GM18526 (cell line): ENCODE results near the gene CDKN2B-AS1.

Experiments used
- POLR2A ChIP-seq: IDR thresholded peaks from 3 replicates; pipeline ENCODE4 v1.6.1; 2011; ENCODE audit not compliant: insufficient read length; ENCODE audit errors: extremely low read depth

CDKN2B-AS1 gene

GRCh38 chr9:22010866-22011625 is 16.5 kb downstream of the CDKN2B-AS1 start:
- TF ChIP-seq POLR2A = no peak

GRCh38 chr9:22022396-22022795 is 27.8 kb downstream of the CDKN2B-AS1 start:
- TF ChIP-seq POLR2A = no peak

- TF ChIP-seq POLR2A = no peak
Observed at GRCh38 chr9:22026696-22027095, 32.1 kb downstream of the CDKN2B-AS1 start.

GRCh38 chr9:22028394-22028793 is 33.8 kb downstream of the CDKN2B-AS1 start:
- no peak for TF ChIP-seq POLR2A

GRCh38 chr9:22029231-22029630 is 34.6 kb downstream of the CDKN2B-AS1 start:
- no peak for TF ChIP-seq POLR2A

GRCh38 chr9:22030101-22030598 is 35.6 kb downstream of the CDKN2B-AS1 start:
- TF ChIP-seq POLR2A = no peak

- TF ChIP-seq POLR2A = no peak
Observed at GRCh38 chr9:22031655-22032411, 37.2 kb downstream of the CDKN2B-AS1 start.

- TF ChIP-seq POLR2A = no peak
Observed at GRCh38 chr9:22033012-22033630, 38.5 kb downstream of the CDKN2B-AS1 start.

GRCh38 chr9:22035591-22036011 is 41.0 kb downstream of the CDKN2B-AS1 start:
- TF ChIP-seq POLR2A = no peak

GRCh38 chr9:22036866-22037626 is 42.5 kb downstream of the CDKN2B-AS1 start:
- no peak for TF ChIP-seq POLR2A

- TF ChIP-seq POLR2A = no peak
Observed at GRCh38 chr9:22037954-22038690, 43.5 kb downstream of the CDKN2B-AS1 start.

GRCh38 chr9:22039258-22039657 is 44.7 kb downstream of the CDKN2B-AS1 start:
- TF ChIP-seq POLR2A = no peak

- TF ChIP-seq POLR2A = no peak
Observed at GRCh38 chr9:22040760-22041159, 46.2 kb downstream of the CDKN2B-AS1 start.

- no peak for TF ChIP-seq POLR2A
Observed at GRCh38 chr9:22041344-22041743, 46.8 kb downstream of the CDKN2B-AS1 start.
